HG03060 (cell line): ENCODE measurements around the gene ACOT8.
"Not testable (repeated sequence)": the region's sequence is repeated elsewhere in the genome, so short reads cannot be mapped to it uniquely, and the experiment has no call there.

Experiments
- ATAC-seq: cut with Tn5 transposase; IDR thresholded peaks from one replicate; pipeline ENCODE4 v1.9.1; 2021; ENCODE audit warnings: low read depth, moderate number of reproducible peaks; ENCODE audit not compliant: unreplicated experiment

ACOT8 gene

DNA sequence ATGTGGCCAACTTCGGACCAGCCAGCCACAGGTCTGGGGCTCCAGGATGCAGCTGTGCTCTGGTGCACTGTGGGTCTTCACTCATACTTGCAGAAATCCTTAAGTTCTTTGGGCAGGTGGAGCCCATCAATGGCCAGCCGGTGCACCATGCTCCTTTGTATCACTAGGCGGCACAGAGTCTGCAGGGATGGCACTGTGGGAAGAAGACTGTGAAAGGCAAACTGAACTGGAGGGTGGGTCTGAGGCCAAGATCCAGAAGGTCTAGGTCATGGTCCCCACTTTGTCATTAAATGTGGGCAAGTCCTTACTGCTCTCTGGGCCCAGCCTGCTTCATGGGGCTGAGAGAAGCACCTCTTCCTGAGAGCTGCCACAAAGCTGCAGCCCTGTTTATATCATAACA is 31.5 kb upstream of the ACOT8 start:
- no peak for ATAC-seq

GRCh38 chr20:45887346-45887715 is 30.1 kb upstream of the ACOT8 start, which contains the start of gene SPATA25:
Gene SPATA25 (minus strand): TSS chr20:45887622. CDS start chr20:45887590, 32 bp downstream.
- ATAC-seq: no peak

DNA sequence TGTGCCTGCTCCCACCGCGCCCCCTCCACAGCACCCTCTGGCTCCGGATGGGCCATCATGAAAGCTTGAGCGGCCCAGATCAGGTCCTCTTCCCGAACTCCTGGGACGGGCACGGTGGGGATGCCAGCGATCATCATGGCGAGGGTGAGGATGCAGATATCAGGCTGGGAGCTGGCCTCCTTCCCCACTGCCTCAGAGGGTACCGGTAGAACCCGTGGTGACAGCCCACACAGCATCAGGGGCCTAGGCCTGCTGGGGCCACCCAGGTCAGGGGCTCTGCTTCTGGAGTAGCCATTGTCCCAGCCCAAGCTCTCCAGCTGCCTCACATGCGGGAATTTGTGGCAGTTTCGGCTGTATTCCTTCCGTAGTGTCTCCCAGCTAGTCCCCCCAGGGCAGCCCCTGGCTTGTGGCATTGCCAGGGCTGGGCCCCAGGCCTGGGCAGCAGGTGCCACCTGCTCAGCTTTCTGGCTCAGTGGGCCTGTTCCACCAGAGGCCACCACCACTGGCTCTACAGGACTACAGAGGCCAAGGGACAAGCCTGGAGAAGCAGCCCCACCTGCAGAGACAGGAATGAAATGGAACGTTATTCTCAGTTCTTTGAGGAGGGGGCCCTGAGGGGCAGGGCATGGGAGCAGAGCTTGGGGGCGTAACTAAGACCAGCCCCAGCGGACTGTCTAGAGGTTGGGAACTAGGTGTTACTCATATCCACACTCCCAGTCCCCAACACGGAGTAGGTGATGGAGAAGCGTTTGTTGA is 29.6 kb upstream of the ACOT8 start:
- ATAC-seq: no peak

GRCh38 chr20:45883100-45883469 is 25.9 kb upstream of the ACOT8 start:
- no peak for ATAC-seq

- ATAC-seq: no peak
Observed at GRCh38 chr20:45882469-45883099, 25.4 kb upstream of the ACOT8 start.

DNA sequence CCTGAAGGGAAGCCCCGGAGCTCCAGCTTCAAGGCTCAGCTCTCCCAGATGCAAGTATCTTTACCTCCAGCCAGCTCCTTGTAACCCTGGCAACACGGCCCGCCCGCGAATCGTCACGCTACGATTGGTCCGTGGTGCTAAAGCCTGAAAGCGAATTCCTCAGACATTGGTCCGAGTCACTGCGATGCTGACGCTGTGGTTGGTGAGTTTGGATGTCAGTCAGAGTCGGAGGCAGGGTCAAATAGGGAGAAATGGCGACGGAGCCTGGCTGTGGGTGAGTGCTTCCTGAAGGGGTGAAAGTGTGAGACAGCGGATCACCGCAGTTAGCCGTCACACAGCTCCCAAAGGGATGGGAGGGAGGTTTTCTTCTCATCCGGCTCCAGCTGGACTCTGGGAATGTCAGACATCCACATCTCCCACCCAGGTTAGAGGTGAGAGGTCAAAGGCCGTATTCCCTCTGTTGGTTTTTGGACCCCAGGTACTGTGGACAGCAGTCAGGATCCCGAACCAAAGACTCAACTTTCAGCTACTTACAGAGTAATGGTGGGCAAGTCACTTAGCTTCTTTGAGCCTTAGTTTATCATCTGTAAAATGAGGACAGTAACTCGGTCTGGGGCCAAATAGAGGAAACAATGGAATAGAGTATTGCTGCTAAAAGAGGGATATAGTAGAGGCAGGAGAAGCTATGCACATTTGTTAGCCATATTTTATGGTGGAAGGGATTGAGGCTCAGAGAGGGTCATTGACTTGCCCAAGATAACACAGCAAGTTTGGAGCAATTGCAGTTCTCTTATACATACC is 24.0 kb upstream of the ACOT8 start, which contains the start of gene ZSWIM1:
Gene ZSWIM1, plus strand, starts transcription at position 240 of the 801 bp plus-strand sequence. CDS start 1,366 bp downstream, outside the sequence.
- peak; percentile 93 for ATAC-seq

DNA sequence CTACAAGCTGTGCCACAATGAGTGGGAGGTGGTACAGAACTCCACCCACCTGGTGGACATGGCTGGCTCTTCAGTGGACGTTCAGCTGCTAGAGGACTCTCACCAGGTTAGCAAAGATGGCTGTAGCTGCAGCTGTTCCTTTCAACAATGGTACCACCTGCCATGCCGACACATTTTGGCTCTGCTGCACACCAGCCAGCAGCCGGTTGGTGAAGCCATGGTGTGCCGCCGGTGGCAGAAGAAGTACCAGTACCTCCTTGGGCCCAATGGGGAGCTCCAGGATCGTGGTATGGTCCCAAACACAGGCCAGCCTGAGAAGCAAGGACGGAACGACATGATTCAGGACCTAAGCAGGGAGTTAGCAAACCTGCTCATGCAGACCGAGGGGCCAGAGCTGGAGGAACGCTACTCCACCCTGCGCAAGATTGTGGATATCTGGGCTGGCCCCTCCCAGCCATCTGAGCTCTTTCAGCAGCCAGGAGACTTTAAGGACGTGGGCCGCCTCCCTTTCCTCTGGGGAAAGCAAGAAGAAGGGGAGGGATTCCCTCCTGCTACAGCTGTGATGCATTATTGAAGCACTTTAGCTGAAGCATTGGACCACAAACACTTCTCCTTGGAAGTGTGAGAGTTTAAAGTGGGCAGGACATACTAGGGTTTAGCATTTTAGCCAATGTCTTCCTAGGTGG is 21.0 kb upstream of the ACOT8 start:
- no peak for ATAC-seq

DNA sequence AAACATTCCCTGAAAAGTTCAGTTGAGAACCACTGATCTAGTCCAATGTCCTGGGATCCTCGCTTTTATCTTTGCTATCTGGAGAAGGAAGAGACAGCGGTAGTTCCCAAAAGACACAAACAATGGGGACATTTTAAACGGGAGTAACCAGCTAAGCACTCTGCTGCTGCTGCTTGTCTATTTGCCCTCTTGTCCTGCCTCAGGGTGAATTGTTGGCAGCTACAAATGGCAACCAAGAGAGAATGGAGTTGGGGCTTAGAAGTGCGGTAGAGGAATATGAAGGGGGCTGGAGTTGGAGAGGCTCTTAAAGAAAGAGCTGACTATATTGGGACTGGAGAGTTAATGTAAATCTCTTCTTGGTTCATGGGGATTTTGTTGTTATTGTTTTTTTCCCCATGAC is 17.4 kb upstream of the ACOT8 start:
- ATAC-seq: no peak

DNA sequence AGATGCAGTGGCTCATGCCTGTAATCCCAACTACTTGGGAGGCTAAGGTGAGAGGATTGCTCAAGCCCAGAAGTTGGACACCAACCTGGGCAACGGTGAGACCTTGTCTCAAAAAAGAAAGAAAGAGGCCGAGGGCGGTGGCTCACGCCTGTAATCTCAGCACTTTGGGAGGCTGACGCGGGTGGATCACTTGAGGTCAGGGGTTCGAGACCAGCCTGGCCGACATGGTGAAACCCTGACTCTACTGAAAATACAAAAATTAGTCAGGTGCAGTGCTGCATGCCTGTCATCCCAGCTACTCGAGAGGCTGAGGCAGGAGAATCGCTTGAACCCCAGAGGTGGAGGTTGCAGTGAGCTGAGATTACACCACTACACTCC is 16.9 kb upstream of the ACOT8 start:
- ATAC-seq: not testable (repeated sequence)

GRCh38 chr20:45873409-45874103 is 16.4 kb upstream of the ACOT8 start:
- no peak for ATAC-seq

DNA sequence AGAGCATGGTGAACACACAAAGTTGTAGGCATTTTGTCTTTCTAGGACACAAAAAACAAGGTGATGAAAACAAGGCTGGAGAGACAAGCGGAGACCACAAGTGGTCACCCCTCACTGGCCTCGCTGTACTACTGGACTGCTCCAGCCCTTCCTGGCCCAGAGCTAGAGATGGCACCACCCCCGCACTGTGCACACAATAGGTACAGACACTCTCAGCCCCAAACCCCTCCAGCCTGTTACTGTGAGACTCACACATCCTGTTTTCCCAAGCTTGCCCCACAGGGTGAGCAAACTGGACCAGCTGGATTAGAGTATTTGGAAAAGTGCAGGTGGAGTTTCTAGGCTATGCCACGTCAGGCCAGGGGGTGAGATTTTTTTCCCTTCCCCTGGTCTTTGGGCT is 15.4 kb upstream of the ACOT8 start:
- ATAC-seq: no peak

DNA sequence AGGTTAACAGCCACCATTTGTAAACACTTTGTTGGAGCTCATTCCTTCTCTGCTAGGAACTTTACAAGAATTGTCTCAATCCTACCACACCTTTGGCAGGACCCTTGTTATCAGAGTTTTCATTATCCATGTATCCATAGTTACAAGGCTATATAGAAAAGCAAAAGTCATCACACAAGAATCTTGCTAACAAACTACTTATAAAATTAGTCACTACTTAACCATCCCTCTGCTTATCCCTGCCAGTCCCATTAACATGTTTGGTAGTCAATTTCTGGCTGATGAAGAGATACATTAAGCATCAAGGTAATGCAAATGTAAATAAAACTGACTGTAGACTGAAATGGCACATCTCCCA is 10.6 kb upstream of the ACOT8 start:
- ATAC-seq: no peak

DNA sequence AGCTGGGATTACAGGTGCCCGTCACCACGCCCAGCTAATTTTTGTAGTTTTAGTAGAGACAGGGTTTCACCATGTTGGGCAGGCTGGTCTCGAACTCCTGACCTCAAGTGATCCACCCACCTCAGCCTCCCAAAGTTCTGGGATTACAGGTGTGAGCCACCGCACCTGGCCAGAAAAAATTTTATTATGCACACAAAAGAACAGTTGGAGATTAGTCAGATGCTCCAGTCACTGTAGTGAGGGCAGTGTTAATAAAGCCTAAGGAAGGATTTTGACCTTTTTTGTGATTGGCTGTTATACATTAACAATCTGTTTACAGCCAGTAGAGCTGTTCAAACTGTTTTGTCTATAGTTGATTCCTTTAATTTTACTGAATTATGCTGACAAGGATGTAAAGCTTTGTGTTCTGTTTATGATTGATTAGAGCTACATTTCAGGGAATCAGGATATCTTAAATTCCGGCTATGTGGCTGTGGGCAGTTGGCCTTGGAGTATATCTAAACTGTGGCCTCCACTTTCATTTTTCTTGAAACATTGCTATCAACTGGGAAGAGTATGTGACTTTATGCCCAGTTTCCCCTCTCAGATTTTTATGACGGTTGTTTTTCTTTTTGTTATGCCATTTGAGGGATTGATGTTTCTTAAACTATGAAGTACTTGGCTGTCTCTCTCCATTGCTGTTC is 10.1 kb upstream of the ACOT8 start:
- ATAC-seq: no peak

GRCh38 chr20:45866454-45866853 is 9.3 kb upstream of the ACOT8 start:
- ATAC-seq: no peak

GRCh38 chr20:45863543-45864470 is 6.6 kb upstream of the ACOT8 start:
- ATAC-seq: no peak

- ATAC-seq: no peak
Observed at GRCh38 chr20:45861221-45862075, 4.3 kb upstream of the ACOT8 start.

- no peak for ATAC-seq
Observed at GRCh38 chr20:45860560-45861220, 3.5 kb upstream of the ACOT8 start.
